Muscle of back (tissue), 11 donors: ENCODE results near the gene MAPK14. TPM values are rescaled to one million over a fixed set of nuclear protein-coding genes. Genes with fewer than 3 reads are reported as not detected.

Experiments used
- DNase-seq, 3 donors: peaks; one replicate each; pipeline versions ENCODE4 v3.0.0 to v3.0.0-alpha.2; 2013
- polyA plus RNA-seq, 10 donors: library from polyadenylated mRNA; unstranded; fragments of 120-200 nt; gene quantifications; one replicate each; pipeline ENCODE4 v1.2.1, GENCODE V29; 2013; ENCODE audit not compliant: insufficient read length in 10 of 10

MAPK14 gene
- polyA plus RNA-seq, 10 donors = 27.9 to 40.6 (median 33.8) TPM

GRCh38 chr6:36133148-36133547 lies 105.5 kb downstream of the MAPK14 start:
- no peak for DNase-seq

- DNase-seq = no peak
Observed at GRCh38 chr6:36133912-36134311, 106.3 kb downstream of the MAPK14 start.

- DNase-seq = no peak
Observed at GRCh38 chr6:36135053-36135731, 107.6 kb downstream of the MAPK14 start.

GRCh38 chr6:36136034-36136433 lies 108.4 kb downstream of the MAPK14 start:
- no peak for DNase-seq

GRCh38 chr6:36136551-36136950 lies 108.9 kb downstream of the MAPK14 start:
- no peak for DNase-seq

GRCh38 chr6:36138667-36139066 lies 111.1 kb downstream of the MAPK14 start:
- DNase-seq = no peak

GRCh38 chr6:36139431-36139830 lies 111.8 kb downstream of the MAPK14 start:
- DNase-seq = no peak

GRCh38 chr6:36139991-36140710 lies 112.5 kb downstream of the MAPK14 start:
- DNase-seq = no peak

GRCh38 chr6:36141091-36141490 lies 113.5 kb downstream of the MAPK14 start:
- no peak for DNase-seq

GRCh38 chr6:36141961-36142360 lies 114.4 kb downstream of the MAPK14 start:
- no peak for DNase-seq

GRCh38 chr6:36142971-36143838 lies 115.6 kb downstream of the MAPK14 start:
- DNase-seq = no peak

GRCh38 chr6:36145495-36145894 lies 117.9 kb downstream of the MAPK14 start:
- no peak for DNase-seq

GRCh38 chr6:36147294-36147693 lies 119.7 kb downstream of the MAPK14 start:
- DNase-seq = no peak

- no peak for DNase-seq
Observed at GRCh38 chr6:36149476-36149875, 121.9 kb downstream of the MAPK14 start.

GRCh38 chr6:36150283-36150682 lies 122.7 kb downstream of the MAPK14 start:
- peak in 1 of 3 donors; percentile 34 for DNase-seq

GRCh38 chr6:36154286-36154685 lies 126.7 kb downstream of the MAPK14 start:
- no peak for DNase-seq

- DNase-seq = no peak
Observed at GRCh38 chr6:36155662-36156061, 128.1 kb downstream of the MAPK14 start.

GRCh38 chr6:36160147-36160760 lies 132.6 kb downstream of the MAPK14 start:
- peak in 1 of 3 donors; percentile 22 for DNase-seq
